K562 (cell line): ENCODE results near the gene MLN. TPM values are rescaled to one million over a fixed set of nuclear protein-coding genes. Genes with fewer than 3 reads are reported as not detected.

Source experiments
- CEBPG ChIP-seq, 3 experiments: fragments of 200-800 bp in 1 of 3; sonication (Bioruptor generic) in 1 of 3; sonication (generic) in 1 of 3; formaldehyde crosslinking in 1 of 3; IDR thresholded peaks in 2 of 3; conservative IDR thresholded peaks in 1 of 3; 2 replicates each; pipeline versions ENCODE4 v1.6.1 to v1.8.0; 2016 to 2022; ENCODE audit warnings: missing compliant biosample characterization in 2 of 3, missing genetic modification characterization in 2 of 3, mild to moderate bottlenecking in 1 of 3, missing genetic modification reagents in 1 of 3
- CHD7 ChIP-seq: fragments of 200-600 bp; sonication (generic); IDR thresholded peaks from one replicate; pipeline ENCODE4 v1.6.1; 2012; ENCODE audit warnings: mild to moderate bottlenecking, low read depth, low read length, inconsistent platforms
- CREM ChIP-seq: IDR thresholded peaks from 2 replicates; pipeline ENCODE4 v1.6.1; 2014; ENCODE audit warnings: antibody characterized with exemption, low read depth
- CXXC5 ChIP-seq: fragments of 250-450 bp; sonication (Bioruptor Pico); IDR thresholded peaks from 2 replicates; pipeline ENCODE4 v1.8.0; 2022; ENCODE audit warnings: inconsistent platforms, mild to moderate bottlenecking, moderate library complexity
- FIP1L1 ChIP-seq: fragments of 200-400 bp; formaldehyde crosslinking; IDR thresholded peaks from 2 replicates; pipeline ENCODE4 v1.6.1; 2018; ENCODE audit warnings: mild to moderate bottlenecking, low read depth, low read length; ENCODE audit not compliant: poor library complexity, severe bottlenecking
- FOXK2 ChIP-seq, 2 experiments: fragments of 450-650 bp; IDR thresholded peaks in 1 of 2; conservative IDR thresholded peaks in 1 of 2; 2 replicates each; pipeline ENCODE4 v1.6.1; 2016; ENCODE audit warnings: low read depth in 2 of 2, mild to moderate bottlenecking in 1 of 2
- HDAC1 ChIP-seq, 2 experiments: fragments of 450-650 bp; IDR thresholded peaks; 2 replicates each; pipeline ENCODE4 v1.6.1; 2016 to 2017; ENCODE audit warnings: inconsistent platforms in 1 of 2, mild to moderate bottlenecking in 1 of 2, moderate library complexity in 1 of 2
- KLF10 ChIP-seq: fragments of 250-450 bp; sonication (Bioruptor Pico); IDR thresholded peaks from 2 replicates; pipeline ENCODE4 v1.6.1; 2021; ENCODE audit warnings: matching md5 sums
- L3MBTL2 ChIP-seq: fragments of 450-650 bp; IDR thresholded peaks from 2 replicates; pipeline ENCODE4 v1.6.1; 2016; ENCODE audit warnings: mild to moderate bottlenecking, moderate library complexity
- SPI1 ChIP-seq: IDR thresholded peaks from 2 replicates; pipeline ENCODE4 v1.6.1; 2011; ENCODE audit warnings: low read depth, low read length, control low read depth, borderline replicate concordance
- THRAP3 ChIP-seq: fragments of 450-650 bp; IDR thresholded peaks from 2 replicates; pipeline ENCODE4 v1.6.1; 2016; ENCODE audit warnings: mild to moderate bottlenecking, inconsistent platforms, borderline replicate concordance
- ZNF518B ChIP-seq: fragments of 250-450 bp; sonication (Bioruptor Pico); IDR thresholded peaks from 2 replicates; pipeline ENCODE4 v1.5.0; 2021; ENCODE audit warnings: mild to moderate bottlenecking, moderate library complexity
- polyA plus RNA-seq, 8 experiments: library from polyadenylated mRNA; depleted of rRNA in 4 of 8; stranded (reverse) in 5 of 8; unstranded in 3 of 8; fragments of >200 nt; fragmentation: Nextera tagmentation in 2 of 8; fragmentation: Illumina TruSeq in 1 of 8; extraction: Ambion mirVana in 2 of 8; extraction: Trizol in 1 of 8; gene quantifications; 2 replicates each; pipeline versions ENCODE4 v1.2.1 to v1.2.3, GENCODE V29; 2011 to 2014; ENCODE audit warnings: inconsistent platforms in 1 of 8, missing spikeins in 1 of 8
- total RNA-seq, 7 experiments: library from RNA; depleted of rRNA in 6 of 7; stranded (reverse); fragments of >200 nt in 6 of 7; fragmentation: Illumina TruSeq in 2 of 7; extraction: Trizol in 2 of 7; gene quantifications; 2 replicates each; pipeline versions ENCODE4 v1.2.1 to v1.2.3, GENCODE V29; 2011 to 2021; ENCODE audit warnings: low replicate concordance in 1 of 7

The MLN gene
- total and polyA plus RNA-seq, 9 of the 15 experiments (the other 6 are each of a cell fraction or from before 2014, with no cell fraction given) = not detected

- TF ChIP-seq CEBPG (CRISPR knock-in tag; IDR thresholded peaks at IDR 0.05) (no peak), CEBPG (tag; conservative IDR thresholded peaks at IDR 0.05 in 1 of 2, IDR thresholded peaks at IDR 0.05 in 1 of 2) (no peak), CREM (peak; percentile 3; the same call in 1 of the 2 replicates), HDAC1 (IDR thresholded peaks at IDR 0.05) (no peak), THRAP3 (no peak), FIP1L1 (no peak), SPI1 (no peak), KLF10 (CRISPR knock-in tag) (no peak), FOXK2 (conservative IDR thresholded peaks at IDR 0.05 in 1 of 2, IDR thresholded peaks at IDR 0.05 in 1 of 2; ENCODE audit: low read depth in 2 of 2) (no peak), CHD7 (no peak), ZNF518B (CRISPR knock-in tag) (no peak), CXXC5 (CRISPR knock-in tag) (no peak), L3MBTL2 (0 out of 2 replicates have a peak, but pooled peaks have one; percentile 16)
Observed at GRCh38 chr6:33822575-33823395, 19.0 kb upstream of the MLN start (continued).
